K562 (cell line): ENCODE results near the gene SLC7A4. TPM values are rescaled to one million over a fixed set of nuclear protein-coding genes. Genes with fewer than 3 reads are reported as not detected.

ENCODE experiments used
- CEBPB ChIP-seq: fragments of 450-650 bp; IDR thresholded peaks from 2 replicates; pipeline ENCODE4 v1.6.1; 2016; ENCODE audit warnings: missing genetic modification characterization, missing compliant biosample characterization
- CXXC5 ChIP-seq: fragments of 250-450 bp; sonication (Bioruptor Pico); IDR thresholded peaks from 2 replicates; pipeline ENCODE4 v1.8.0; 2022; ENCODE audit warnings: inconsistent platforms, mild to moderate bottlenecking, moderate library complexity
- E2F4 ChIP-seq: sonication (generic); formaldehyde crosslinking; IDR thresholded peaks from 2 replicates; pipeline ENCODE4 v1.8.0; 2022; ENCODE audit warnings: mild to moderate bottlenecking, low read depth, missing genetic modification reagents
- GMEB1 ChIP-seq: fragments of 250-450 bp; sonication (Bioruptor Pico); IDR thresholded peaks from 2 replicates; pipeline ENCODE4 v1.4.0; 2020; ENCODE audit warnings: mild to moderate bottlenecking
- MAZ ChIP-seq, 2 experiments: fragments of 450-650 bp in 1 of 2; sonication (generic) in 1 of 2; formaldehyde crosslinking; IDR thresholded peaks in 1 of 2; conservative IDR thresholded peaks in 1 of 2; 2 replicates each; pipeline versions ENCODE4 v1.4.0 to v1.5.0; 2020; ENCODE audit warnings: mild to moderate bottlenecking in 1 of 2, missing genetic modification reagents in 1 of 2
- NR3C1 ChIP-seq: sonication (generic); formaldehyde crosslinking; IDR thresholded peaks from 2 replicates; pipeline ENCODE4 v1.8.1; 2022; ENCODE audit warnings: missing genetic modification reagents
- ZBTB11 ChIP-seq, 3 experiments: fragments of 200-800 bp in 1 of 3; fragments of 250-450 bp in 1 of 3; fragments of 450-650 bp in 1 of 3; sonication (Bioruptor Pico) in 1 of 3; sonication (Bioruptor generic) in 1 of 3; formaldehyde crosslinking in 1 of 3; IDR thresholded peaks; 2 replicates each; pipeline versions ENCODE4 v1.6.1 to v1.8.0; 2016 to 2022; ENCODE audit warnings: mild to moderate bottlenecking in 2 of 3, missing genetic modification characterization in 2 of 3, missing compliant biosample characterization in 1 of 3, moderate library complexity in 1 of 3
- polyA plus RNA-seq, 8 experiments: library from polyadenylated mRNA; depleted of rRNA in 4 of 8; stranded (reverse) in 5 of 8; unstranded in 3 of 8; fragments of >200 nt; fragmentation: Nextera tagmentation in 2 of 8; fragmentation: Illumina TruSeq in 1 of 8; extraction: Ambion mirVana in 2 of 8; extraction: Trizol in 1 of 8; gene quantifications; 2 replicates each; pipeline versions ENCODE4 v1.2.1 to v1.2.3, GENCODE V29; 2011 to 2014; ENCODE audit warnings: inconsistent platforms in 1 of 8, missing spikeins in 1 of 8
- total RNA-seq, 7 experiments: library from RNA; depleted of rRNA in 6 of 7; stranded (reverse); fragments of >200 nt in 6 of 7; fragmentation: Illumina TruSeq in 2 of 7; extraction: Trizol in 2 of 7; gene quantifications; 2 replicates each; pipeline versions ENCODE4 v1.2.1 to v1.2.3, GENCODE V29; 2011 to 2021; ENCODE audit warnings: low replicate concordance in 1 of 7

The SLC7A4 gene
- total and polyA plus RNA-seq, 9 of the 15 experiments (the other 6 are each of a cell fraction or from before 2014, with no cell fraction given): not detected

- TF ChIP-seq MAZ (CRISPR knock-in tag; conservative IDR thresholded peaks at IDR 0.05 in 1 of 2, IDR thresholded peaks at IDR 0.05 in 1 of 2) (0 out of 4 replicates have a peak, but pooled peaks of 1 of the 2 experiments have one; percentile 14), E2F4 (no peak), GMEB1 (CRISPR knock-in tag) (no peak), ZBTB11 (CRISPR knock-in tag; IDR thresholded peaks at IDR 0.05) (no peak), NR3C1 (CRISPR knock-in tag) (no peak), CXXC5 (CRISPR knock-in tag) (no peak), CEBPB (tag) (no peak)
Observed at GRCh38 chr22:20988573-20989322, 43.6 kb downstream of the SLC7A4 start (continued).
